ENCODE data around the gene OBSL1.

DNA sequence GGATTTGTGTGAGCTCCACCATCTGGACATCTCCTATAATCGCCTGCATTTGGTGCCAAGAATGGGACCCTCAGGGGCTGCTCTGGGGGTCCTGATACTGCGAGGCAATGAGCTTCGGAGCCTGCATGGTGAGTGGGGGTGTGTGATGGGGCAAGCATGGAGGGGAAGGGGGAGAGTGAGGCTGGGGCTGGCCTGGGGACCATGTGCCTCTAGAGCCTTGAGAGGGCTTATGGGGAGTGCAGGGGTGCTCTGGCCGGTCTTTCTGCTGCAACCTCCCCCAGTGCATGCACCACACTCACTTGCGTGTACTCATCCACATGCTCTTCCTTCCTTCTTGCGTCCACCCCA lies 34.2 kb upstream of the OBSL1 start:
- TF ChIP-seq, protein P1, sequence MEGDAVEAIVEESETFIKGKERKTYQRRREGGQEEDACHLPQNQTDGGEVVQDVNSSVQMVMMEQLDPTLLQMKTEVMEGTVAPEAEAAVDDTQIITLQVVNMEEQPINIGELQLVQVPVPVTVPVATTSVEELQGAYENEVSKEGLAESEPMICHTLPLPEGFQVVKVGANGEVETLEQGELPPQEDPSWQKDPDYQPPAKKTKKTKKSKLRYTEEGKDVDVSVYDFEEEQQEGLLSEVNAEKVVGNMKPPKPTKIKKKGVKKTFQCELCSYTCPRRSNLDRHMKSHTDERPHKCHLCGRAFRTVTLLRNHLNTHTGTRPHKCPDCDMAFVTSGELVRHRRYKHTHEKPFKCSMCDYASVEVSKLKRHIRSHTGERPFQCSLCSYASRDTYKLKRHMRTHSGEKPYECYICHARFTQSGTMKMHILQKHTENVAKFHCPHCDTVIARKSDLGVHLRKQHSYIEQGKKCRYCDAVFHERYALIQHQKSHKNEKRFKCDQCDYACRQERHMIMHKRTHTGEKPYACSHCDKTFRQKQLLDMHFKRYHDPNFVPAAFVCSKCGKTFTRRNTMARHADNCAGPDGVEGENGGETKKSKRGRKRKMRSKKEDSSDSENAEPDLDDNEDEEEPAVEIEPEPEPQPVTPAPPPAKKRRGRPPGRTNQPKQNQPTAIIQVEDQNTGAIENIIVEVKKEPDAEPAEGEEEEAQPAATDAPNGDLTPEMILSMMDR (IDR thresholded peaks at IDR 0.05), result no peak
- TF ChIP-seq POLR2A (IDR thresholded peaks at IDR 0.05; ENCODE audit: low read depth) (no peak), POLR2AphosphoS5 (IDR thresholded peaks at IDR 0.05) (no peak), EP300 (IDR thresholded peaks at IDR 0.05) (no peak)
